Measurements from ENCODE around the gene MIOX. TPM values are rescaled to one million over a fixed set of nuclear protein-coding genes. Genes with fewer than 3 reads are reported as not detected.

The MIOX gene
- total RNA-seq, 1 experiment from 2014 or later: 0.39 TPM

GRCh38 chr22:50455201-50455600, 31.5 kb upstream of the MIOX start:
- Histone ChIP-seq H3K27me3 (ENCODE audit: insufficient read depth, low read length) (no peaks in the 10 kb centered on the region), H3K4me2 (ENCODE audit: low read length) (no peak overlapping the region), H4K20me1 (ENCODE audit: insufficient read depth) (no peaks in the 10 kb centered on the region), H3K79me2 (ENCODE audit: insufficient read depth, low read length) (no peaks in the 10 kb centered on the region), H3K9ac (ENCODE audit: low read length) (no peak overlapping the region), H2AFZ (ENCODE audit: low read depth, low read length, poor library complexity, severe bottlenecking) (no peak overlapping the region), H3K36me3 (ENCODE audit: control insufficient read depth in 1 of 2, insufficient read depth in 2 of 2, low read length in 2 of 2) (peaks cover 9 to 18% of the 10 kb centered on the region in 2 experiments; a peak in 3 of 4 replicates), H3K4me3 (replicated peaks in 1 of 2; ENCODE audit: low read depth in 1 of 2, low read length in 2 of 2) (no peak overlapping the region), H3K9me3 (ENCODE audit: control insufficient read depth in 1 of 2, insufficient read depth in 1 of 2, low read depth in 1 of 2, low read length in 2 of 2) (no peaks in the 10 kb centered on the region), H3K4me1 (ENCODE audit: control insufficient read depth in 1 of 2, insufficient read depth in 2 of 2, low read length in 2 of 2) (no peaks in the 10 kb centered on the region), H3K27ac (ENCODE audit: low read depth, low read length) (no peak overlapping the region), H3K9me2 (ENCODE audit: insufficient read depth) (no peaks in the 10 kb centered on the region)
- ChIA-PET POLR2A (no interaction called here), RAD21 (ENCODE audit: low non-redundant PET in 1 of 2, low total read pairs in 2 of 2, uncharacterized antibody in 2 of 2, unreplicated experiment in 2 of 2) (no interaction called here), CTCF (no interaction called here)
- DNase-seq (ENCODE audit: low read depth, low spot score) (no peak), ATAC-seq (no peak)
- no peak for TF ChIP-seq CTCF (IDR thresholded peaks at IDR 0.05 in 2 of 3, conservative IDR thresholded peaks at IDR 0.05 in 1 of 3; ENCODE audit: borderline replicate concordance in 1 of 3, insufficient read depth in 1 of 3, low read depth in 2 of 3, low read length in 2 of 3)
- no peak for TF ChIP-seq ZFX (IDR thresholded peaks at IDR 0.05)
- no peak for TF ChIP-seq ELF1 (IDR thresholded peaks at IDR 0.05; ENCODE audit: borderline replicate concordance, low read depth)
- no peak for TF ChIP-seq SP1 (IDR thresholded peaks at IDR 0.05; ENCODE audit: low read depth)
- no peak for TF ChIP-seq REST (IDR thresholded peaks at IDR 0.05; ENCODE audit: low read depth)
- TF ChIP-seq SRF (IDR thresholded peaks at IDR 0.05; ENCODE audit: low read depth): no peak
- no peak for TF ChIP-seq POLR2A (IDR thresholded peaks at IDR 0.05; ENCODE audit: borderline replicate concordance, extremely low read depth, insufficient read depth, insufficient read length)
- TF ChIP-seq SIN3A (IDR thresholded peaks at IDR 0.05; ENCODE audit: low read depth): no peak
- TF ChIP-seq ZBTB33 (IDR thresholded peaks at IDR 0.05; ENCODE audit: extremely low read depth, insufficient replicate concordance, low read length): no peak
- no peak for TF ChIP-seq ATF3 (IDR thresholded peaks at IDR 0.05)
- no peak for TF ChIP-seq POLR2AphosphoS5 (IDR thresholded peaks at IDR 0.05; ENCODE audit: low read depth, low read length)
- no peak for TF ChIP-seq YY1 (IDR thresholded peaks at IDR 0.05; ENCODE audit: extremely low read depth, insufficient replicate concordance, low read depth, low read length)
- intact Hi-C loops (cut with micrococcal nuclease): no loop called here
- no TSS peak for BruUV-seq (replicated peaks)
